CD4-positive, alpha-beta T cell treated with Interleukin-10 for 1 hour (primary cell): Measurements from ENCODE around the gene GTSE1.
"Not testable (repeated sequence)": the region's sequence is repeated elsewhere in the genome, so short reads cannot be mapped to it uniquely, and the experiment has no call there.

Experiments used
- DNase-seq: peaks from one replicate; pipeline ENCODE4 v3.0.0-alpha.2; 2020

Gene GTSE1

DNA sequence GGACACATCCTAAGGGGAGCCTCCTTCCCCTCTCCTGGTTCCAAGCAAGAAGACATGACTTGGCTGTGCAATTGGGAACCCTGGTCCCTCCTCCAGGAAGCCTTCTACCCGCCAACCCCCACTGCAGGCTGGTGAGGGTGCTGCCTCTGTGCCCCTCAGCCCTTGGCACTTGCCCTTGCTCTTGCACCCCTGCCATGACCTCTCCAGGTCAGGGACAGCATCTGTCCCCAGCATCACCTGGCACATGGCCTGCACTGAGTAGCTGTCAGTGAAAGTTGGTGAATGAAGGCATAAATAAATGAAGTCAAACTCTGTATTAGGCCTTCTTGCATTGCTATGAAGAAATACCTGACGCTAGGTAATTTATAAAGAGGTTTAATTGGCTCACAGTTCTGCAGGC, 1.9 kb upstream of the GTSE1 start:
- no peak for DNase-seq

DNA sequence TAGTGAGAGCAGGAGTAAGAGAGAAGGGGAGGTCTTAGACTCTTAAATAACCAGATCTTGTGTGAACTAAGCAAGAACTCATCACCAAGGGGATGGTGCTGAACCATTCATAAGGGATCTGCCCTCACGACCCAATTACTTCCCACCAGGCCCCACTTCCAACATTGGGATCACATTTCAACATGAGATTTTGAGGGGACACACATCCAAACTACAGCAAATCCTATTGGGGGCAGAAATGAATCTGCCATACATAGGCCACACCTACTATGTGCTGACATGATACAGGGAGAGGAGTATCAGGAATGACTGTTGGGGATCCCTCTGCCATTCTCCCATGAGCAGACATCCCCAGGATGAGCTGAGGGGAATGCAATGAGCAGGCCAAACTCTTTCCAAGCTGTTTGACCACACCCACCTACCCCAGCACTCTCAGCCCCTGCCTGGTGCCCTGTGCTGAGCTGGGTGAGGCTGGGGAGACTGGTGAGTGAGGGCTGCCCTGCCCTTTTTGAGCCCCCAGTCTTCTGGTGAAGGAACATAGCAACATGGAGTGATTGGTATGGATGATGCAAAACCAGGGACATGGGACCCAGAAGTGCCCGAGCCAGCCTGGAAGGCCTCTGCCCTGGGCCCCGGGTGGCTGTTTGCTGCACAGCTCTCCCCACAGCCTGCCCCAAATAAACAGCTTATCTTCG, 1.2 kb upstream of the GTSE1 start:
- no peak for DNase-seq

DNA sequence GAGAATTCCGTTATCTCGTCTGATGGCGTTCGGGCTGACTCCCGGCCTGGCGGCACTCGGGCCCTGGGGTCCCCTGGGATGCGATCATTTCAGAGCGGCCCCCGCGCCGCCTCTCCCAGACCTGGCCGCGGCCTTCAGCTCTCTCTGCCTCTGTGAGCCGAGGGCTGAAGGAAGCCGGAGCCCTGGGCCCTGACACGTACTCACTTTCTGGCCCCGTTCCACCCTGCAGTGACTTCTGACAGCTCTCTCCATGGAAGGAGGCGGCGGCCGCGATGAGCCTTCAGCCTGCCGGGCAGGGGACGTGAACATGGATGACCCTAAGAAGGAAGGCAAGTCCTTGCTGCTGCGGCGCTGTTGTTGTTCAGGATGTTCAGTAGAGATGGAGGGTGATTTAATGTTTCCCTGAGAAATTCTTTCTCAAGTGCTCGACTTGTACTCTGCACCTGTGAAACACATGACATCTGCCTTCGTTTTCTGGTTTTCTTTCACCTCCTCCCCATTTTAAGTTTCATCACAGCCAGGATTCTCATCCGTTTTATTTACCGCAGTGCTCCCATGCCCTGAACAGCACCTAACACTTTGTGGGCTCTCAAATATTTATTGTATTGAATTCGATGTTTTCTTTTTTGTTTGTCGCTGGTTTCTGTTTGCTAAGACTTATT, 612 bp downstream of the GTSE1 start:
- DNase-seq, result no peak

DNA sequence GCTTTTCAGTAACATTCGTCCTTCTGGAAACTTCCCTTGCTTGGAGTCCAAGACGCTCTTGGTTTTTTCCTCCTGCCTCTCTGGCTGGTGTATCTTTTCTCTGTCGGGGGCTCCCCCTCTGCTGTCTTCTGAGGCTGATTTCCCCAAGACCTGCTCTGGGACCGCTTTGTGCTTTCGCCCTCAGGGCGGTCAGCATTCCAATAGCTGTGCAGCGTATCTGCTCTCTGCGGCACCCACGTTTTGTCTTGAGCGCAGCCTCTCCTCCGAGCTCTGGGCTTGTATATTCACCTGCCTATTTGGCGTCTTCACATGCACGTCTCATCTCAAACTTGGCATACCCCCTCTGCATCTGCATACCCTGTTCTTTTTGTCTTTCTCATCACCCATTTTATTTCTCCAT, 2.4 kb downstream of the GTSE1 start:
- DNase-seq, result no peak

DNA sequence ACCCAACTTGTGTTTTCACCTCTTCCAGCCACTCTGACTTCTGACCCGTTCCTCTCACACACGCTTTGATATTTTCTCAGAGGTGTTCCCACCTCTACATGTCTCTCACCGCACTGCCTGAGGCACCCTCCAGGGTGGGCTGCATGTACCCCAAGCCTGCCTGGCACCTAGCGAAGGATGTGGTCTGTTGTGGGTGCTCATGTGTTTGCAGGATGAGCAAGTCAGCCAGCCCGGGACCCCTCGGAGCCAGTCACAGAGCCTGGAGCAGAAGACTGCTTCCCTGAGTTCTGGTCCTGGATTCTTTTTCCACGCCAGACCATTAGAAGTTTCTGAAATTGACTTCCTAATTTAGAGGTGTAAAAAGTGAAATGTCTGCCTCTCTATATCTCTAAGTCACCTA, 3.8 kb downstream of the GTSE1 start:
- no peak for DNase-seq

DNA sequence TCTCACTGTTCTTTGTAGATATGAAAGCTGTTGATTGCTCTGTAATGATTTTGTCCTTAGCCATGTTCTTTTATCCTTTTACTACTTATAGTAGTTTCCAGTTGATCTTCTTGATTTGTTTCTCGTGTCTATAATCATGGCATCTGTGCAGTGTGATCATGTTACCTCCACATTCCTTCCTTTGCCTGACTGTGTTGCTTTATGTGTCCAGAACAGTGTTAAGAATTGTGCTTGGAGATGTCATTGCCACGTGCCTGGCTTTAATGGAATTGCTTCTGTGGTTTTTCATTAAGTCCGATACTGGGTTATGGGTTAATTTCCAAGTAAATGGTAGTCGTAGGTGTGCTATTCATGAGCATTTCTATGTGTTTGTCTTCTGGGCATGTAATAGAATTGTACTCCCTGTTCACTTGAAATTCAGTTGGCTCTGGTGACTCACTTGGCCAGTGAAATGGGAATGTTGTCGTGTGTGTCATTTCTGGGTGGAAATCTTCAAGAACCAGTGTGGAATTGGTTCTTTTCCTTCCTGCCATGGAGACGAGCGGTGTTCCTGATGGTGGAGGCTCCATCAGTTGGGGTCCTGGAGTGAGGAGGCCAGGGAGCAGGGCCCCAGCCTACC, 6.8 kb downstream of the GTSE1 start:
- DNase-seq, result no peak

DNA sequence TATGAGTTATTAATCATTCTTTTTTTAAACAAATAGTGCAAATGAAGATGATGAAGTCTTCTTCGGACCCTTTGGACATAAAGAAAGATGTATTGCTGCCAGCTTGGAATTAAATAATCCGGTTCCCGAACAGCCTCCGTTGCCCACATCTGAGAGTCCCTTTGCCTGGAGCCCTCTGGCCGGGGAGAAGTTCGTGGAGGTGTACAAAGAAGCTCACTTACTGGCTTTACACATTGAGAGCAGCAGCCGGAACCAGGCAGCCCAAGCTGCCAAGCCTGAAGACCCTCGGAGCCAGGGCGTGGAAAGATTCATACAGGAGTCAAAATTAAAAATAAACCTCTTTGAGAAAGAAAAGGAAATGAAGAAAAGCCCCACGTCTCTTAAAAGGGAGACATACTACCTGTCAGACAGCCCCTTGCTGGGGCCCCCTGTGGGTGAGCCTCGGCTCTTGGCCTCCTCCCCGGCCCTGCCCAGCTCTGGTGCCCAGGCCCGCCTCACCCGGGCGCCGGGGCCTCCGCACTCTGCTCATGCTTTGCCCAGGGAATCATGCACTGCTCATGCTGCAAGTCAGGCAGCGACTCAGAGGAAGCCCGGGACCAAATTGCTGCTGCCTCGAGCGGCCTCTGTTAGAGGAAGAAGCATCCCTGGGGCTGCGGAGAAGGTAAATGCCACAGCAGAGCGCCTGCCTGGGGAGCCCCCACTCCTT, 11.8 kb downstream of the GTSE1 start:
- no peak for DNase-seq

DNA sequence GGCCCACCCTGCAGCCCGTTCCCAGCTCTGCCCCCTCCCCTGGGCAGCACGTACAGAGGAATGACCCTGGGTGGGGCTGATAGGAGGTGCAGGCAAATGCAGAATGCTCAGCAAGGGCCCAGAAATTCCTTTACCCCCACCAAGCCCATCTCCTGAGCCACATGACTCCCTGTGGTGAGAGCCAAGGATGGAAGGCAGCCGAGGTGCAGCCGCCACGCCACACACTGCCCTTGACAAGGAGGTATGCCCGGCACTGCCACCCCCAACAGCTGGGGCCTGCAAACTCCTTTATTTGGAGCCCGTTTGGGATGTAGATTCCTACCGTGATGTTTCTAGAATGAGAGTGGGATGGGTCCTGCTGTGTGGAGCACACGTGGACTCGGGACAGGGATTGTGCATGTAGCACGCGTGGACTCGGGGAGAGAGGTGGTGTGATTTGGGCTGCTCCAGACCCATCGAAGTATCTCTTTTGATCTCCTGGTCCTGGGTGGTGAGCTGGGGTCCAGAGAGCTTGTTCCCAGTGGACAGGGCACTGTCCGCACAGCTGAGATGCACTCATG, 12.9 kb downstream of the GTSE1 start:
- DNase-seq, result no peak

DNA sequence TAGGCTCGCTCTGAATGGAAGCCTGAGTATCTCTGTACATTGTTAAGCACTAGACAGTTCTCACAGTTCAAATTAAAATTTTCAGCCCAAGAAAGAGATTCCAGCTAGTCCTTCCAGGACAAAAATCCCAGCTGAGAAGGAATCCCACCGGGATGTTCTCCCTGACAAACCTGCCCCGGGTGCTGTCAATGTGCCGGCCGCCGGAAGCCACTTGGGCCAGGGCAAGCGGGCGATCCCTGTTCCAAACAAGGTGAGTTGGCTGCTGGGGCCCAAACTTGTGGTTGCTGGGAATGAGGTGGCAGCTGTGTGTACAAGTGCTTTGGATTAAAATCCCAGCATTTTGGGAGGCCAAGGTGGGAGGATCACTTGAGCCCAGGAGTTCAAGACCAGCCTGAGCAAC, 15.4 kb downstream of the GTSE1 start:
- DNase-seq, result no peak

DNA sequence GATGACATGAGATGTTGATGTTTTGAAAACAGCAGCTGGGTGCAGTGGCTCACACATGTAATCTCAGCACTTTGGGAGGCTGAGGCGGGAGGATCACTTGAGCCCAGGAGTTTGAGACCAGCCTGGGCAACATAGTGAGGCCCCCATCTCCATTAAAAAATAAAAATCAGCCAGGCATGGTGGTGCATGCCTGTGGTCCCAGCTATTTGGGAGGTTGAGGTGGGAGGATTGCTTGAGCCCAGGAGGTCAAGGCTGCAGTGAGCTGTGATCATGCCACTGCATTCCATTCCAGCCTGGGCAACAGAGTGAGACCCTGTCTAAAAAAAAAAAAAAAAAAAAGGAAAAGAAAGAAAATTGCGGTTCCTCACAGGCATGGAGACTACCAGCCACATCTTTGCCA, 16.2 kb downstream of the GTSE1 start:
- DNase-seq, result not testable (repeated sequence)

DNA sequence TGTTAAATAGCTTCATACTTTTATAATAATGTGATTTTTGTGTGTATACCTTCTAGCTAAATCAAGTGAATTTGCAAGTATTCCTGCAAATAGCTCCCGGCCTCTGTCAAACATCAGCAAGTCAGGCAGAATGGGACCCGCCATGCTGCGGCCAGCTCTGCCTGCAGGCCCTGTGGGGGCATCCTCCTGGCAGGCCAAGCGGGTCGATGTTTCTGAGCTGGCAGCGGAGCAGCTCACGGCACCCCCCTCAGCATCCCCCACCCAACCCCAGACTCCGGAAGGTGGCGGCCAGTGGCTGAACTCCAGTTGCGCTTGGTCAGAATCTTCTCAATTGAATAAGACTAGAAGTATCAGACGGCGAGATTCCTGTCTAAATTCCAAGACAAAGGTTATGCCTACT, 19.3 kb downstream of the GTSE1 start:
- DNase-seq, result no peak

DNA sequence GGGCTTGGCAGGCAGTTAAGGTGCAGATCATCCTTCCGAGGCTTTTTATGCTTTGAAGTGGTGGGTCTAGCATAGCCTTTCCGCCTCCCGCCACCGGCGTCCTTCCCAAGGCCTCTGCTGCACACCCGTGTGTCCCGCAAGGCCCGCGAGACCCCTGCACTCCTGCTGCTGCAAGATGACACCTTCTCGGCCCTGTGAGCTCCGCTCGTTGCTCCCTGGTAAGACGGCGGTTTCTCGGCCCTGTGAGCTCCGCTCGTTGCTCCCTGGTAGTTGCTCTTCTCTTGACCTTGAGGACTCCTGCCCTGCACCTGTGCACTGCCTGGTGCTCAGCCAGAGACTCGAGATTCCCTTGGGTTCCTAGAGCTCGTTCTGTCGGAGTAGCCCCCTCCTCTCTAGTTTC, 21.0 kb downstream of the GTSE1 start:
- no peak for DNase-seq

DNA sequence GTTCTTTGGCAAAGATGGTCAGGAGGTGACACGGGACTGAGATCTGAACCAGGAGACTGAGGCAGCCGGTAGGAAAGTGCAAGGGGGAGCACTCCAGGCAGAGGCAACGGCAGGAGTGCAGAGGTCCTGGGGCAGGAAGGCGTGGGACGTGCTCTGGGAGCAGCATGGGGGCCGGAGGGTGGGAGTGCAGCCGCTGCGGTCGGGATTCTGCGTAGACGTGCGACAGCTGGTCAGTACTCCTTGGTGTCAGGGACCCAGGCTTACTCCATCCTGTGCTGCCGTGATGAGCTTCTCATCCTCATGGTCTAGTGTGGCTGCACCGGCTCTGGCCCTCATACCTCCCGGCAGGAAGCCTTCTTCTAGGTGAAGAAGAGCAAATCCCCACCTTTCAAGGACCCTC, 21.9 kb downstream of the GTSE1 start:
- no peak for DNase-seq

DNA sequence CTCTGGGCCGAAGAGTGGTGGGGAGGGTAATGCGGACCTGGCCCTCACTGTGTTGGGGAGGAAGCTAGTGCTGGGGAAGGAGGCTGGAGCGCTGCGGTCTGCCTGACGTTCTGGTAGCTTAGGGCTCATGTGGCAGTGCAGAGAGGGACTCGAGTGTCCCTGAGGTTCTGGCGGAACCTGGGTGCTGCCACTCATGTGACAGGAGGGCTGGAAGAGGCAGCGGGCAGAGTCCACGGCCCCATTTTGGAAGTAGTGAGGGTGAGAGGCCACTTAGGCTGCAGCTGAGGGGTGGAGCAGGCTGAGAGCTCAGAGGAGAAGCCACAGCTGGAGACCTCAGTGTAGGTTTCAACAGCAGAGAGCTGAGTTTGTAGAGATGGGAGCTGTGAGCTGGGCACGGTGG, 22.6 kb downstream of the GTSE1 start:
- no peak for DNase-seq

DNA sequence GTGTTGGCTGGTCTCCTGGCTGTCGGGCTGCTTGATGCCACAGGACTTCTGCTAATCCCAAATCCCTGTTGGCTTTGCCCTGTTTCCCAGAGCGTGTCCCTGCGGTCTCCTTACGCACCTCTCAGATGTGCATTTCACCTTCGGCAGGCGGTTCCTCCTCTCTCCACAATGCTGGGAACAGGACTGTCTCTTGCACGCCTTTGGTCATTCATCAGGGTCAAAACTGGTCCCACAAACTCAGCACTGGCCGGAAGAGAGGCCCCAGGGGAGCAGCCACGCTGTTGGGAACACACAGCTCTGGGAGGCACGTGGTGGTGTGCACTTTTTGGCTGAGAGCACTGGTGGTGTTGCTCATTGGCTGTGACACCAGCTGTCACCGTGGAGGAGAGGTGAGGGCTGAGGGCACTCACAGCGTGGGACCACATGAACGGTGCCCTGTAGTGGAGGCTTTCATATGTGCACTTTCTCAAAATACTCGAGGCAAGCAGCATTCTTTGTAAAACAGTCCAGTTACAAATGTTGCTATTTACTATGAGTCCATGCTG, 23.6 kb downstream of the GTSE1 start:
- DNase-seq, result no peak

DNA sequence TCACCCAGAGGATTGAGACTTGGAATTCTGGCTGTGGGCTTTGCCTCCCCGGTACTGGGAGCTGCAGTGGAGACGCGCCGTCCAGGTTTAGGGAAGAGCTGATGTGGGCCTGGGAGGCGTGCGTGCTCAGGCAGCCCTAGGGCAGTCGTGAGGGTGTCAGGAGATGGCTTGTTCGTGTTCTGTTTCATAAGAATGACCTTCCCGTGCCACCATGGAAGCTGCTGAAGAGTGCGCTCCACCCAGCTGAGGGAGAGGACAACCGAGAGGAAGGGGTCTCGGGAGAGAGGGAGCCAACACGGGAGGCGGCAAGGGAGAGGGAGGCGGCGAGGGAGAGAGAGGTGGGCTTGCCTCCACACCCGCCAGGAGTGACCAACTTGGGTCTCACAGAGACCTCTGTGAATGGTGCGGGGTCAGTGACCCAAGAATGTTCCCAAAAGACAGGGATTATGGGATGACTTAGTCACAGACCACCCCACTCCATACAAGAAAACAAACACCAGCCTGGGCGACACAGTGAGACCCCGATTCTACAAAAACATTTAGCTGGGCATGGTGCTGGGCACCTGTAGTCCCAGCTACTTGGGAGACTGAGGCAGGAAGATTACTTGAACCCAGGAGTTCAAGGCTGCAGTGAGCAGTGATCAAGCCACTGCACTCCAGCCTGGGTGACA, 24.2 kb downstream of the GTSE1 start:
- no peak for DNase-seq

DNA sequence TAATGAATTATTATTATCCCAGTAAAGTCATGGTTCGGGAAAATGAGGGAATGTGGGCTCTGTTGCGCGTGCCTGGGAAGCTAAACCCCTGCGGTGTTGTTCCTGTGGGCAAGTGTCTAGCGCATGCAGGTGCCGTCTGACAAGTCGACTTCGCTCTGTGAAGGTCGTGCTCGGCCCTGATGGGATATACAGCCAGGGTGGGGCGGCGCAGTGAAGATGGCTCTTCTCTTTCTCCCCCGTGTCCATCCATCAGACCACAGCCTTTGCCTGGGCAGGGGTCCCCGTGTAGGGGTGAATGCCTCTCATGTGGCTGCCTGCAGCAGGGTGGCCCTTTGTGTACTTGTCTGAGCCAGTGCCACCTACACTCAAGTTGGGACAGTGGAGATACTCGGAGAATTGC, 26.0 kb downstream of the GTSE1 start:
- DNase-seq, result no peak

DNA sequence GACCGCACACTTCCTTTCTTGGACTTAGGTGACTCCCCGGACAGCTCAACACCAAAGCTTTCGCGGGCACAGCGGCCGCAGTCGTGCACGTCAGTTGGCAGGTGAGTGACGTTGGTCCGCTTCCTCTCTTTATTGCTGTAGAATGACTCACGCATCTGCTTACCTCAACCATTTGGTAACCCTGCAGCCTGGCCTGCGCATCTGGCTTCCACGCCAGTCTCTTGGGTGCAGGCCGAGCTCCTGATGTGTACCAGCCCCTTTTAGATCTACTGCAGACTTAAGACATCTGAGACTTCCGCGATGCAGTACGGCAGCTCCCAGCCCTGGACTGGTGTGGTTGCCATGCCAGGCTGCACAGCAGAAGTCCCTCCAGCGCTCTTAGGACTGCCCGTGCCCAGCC, 26.5 kb downstream of the GTSE1 start:
- DNase-seq, result no peak

DNA sequence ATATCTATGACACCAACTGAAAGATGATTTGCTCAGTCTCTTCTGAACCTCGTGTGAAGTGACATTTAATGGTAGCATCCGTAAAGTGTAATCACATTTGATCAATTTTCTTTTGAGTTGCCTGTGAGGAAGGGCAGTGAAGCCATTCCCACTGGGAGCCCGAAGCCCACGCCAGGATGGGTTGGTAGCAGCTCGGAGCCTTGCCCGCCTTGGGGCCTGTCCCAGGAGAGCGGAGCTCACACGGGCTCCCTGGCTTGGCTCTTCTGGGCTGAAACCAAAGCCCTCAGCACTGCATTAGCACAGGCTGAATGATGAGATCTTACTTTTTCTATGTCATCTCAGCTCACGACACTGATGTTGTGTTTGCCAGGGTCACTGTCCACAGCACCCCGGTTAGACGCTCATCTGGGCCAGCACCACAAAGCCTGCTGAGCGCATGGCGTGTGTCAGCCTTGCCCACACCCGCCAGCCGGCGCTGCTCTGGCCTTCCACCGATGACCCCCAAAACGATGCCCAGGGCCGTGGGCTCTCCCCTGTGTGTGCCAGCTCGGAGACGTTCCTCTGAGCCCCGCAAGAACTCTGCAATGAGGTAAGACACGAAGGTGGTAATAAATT, 29.5 kb downstream of the GTSE1 start:
- no peak for DNase-seq

DNA sequence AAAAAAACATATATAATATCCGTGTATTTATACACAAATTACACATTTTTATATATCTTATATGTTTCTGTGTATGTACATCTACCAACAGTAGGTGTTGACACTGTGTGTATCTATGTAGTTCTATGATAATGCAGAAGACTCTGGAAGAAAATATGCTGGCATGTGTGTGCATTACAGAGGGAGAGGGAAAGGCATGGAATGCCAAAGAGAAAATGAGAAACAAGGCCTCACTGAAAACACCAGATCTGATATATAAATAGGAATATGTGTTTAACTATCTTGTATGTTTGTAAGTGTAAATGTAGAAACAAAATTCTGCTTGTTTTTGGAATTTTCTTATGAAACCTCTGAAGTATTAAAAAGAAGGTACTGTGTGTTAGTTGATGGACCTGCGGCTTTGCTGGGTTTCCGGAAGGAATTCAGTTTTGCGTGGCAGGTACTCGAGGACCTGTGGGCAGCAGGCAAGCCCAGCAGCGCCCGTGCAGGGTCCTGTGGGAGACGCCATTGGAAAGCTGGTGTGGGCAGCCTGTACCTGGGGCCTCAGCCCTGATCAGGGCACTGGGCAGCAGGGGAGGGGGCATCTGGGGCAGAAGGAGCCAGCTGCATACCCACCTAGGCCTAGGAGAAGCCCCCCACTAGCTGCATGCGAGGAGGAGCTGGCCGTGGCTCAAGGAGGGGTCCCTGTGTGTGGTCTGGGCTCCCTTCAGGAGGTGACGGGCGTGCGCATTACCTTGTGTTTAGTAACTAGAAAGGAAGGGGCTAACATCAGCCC, 31.2 kb downstream of the GTSE1 start:
- DNase-seq, result no peak

DNA sequence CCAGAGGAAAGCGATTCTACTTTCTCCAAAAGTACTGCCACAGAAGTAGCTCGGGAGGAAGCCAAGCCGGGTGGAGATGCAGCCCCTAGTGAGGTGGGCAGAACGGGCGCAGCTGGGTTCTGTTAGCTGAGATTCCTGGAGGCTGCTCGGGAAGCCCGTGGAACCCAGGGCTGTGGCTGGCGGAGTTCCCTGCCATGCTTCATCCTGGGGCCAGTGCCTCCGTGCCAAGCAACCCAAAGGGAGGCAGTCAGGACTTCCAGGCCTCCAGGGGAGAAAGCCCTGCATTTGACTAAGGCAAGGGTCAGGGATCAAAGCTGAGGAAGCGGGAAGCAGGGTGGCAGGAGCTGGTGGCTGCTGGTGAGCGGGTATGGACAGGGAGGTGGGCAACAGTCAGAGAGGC, 32.1 kb downstream of the GTSE1 start:
- no peak for DNase-seq
